ENCODE data around the gene VWF.

The VWF gene

GRCh38 chr12:5971194-5971850, 153.1 kb downstream of the VWF start:
- no peak for DNase-seq

- DNase-seq = no peak
These were observed 154.3 kb downstream of the VWF start for GRCh38 chr12:5969974-5970690.

GRCh38 chr12:5969156-5969973, 155.1 kb downstream of the VWF start:
- DNase-seq = no peak

- DNase-seq = no peak
These were observed 156.6 kb downstream of the VWF start for GRCh38 chr12:5967645-5968415.

GRCh38 chr12:5966486-5967095, 157.9 kb downstream of the VWF start:
- DNase-seq = no peak

- DNase-seq = peak; percentile 65
These were observed 158.5 kb downstream of the VWF start for GRCh38 chr12:5965950-5966383.

GRCh38 chr12:5964913-5965900, 159.3 kb downstream of the VWF start:
- DNase-seq = no peak

GRCh38 chr12:5963515-5963914, 161.0 kb downstream of the VWF start:
- no peak for DNase-seq

GRCh38 chr12:5960783-5961182, 163.7 kb downstream of the VWF start:
- DNase-seq = no peak

GRCh38 chr12:5956987-5957386, 167.5 kb downstream of the VWF start:
- no peak for DNase-seq

- no peak for DNase-seq
These were observed 169.8 kb downstream of the VWF start for GRCh38 chr12:5954661-5955060.

- DNase-seq = no peak
These were observed 170.5 kb downstream of the VWF start for GRCh38 chr12:5953835-5954586.

- no peak for DNase-seq
These were observed 172.4 kb downstream of the VWF start for GRCh38 chr12:5952031-5952430.

- no peak for DNase-seq
These were observed 175.8 kb downstream of the VWF start for GRCh38 chr12:5948696-5949095.

GRCh38 chr12:5947006-5947405, 177.5 kb downstream of the VWF start:
- no peak for DNase-seq

- DNase-seq = no peak
These were observed 178.1 kb downstream of the VWF start for GRCh38 chr12:5946388-5946787.

GRCh38 chr12:5945071-5946008, 179.1 kb downstream of the VWF start, which contains the start of gene ANO2:
TSS of gene ANO2 (minus strand) at chr12:5945259. CDS start at chr12:5945217, 42 bp downstream.
- no peak for DNase-seq

GRCh38 chr12:5944688-5945070, 179.8 kb downstream of the VWF start:
- DNase-seq = no peak

- no peak for DNase-seq
These were observed 180.4 kb downstream of the VWF start for GRCh38 chr12:5944053-5944452.

Measured in stimulated activated CD8-positive, alpha-beta memory T cell treated with anti-CD3 and anti-CD28 coated beads, Interleukin-4, amount 100 ng/mL, for 48 hours (primary cell).